Amniotic epithelial cell (primary cell): ENCODE measurements around the gene DNAJC7.

ENCODE experiments used
- DNase-seq: peaks from one replicate; pipeline ENCODE4 v3.0.0-alpha.2; 2010; ENCODE audit warnings: low read depth

The DNAJC7 gene

GRCh38 chr17:41975099-41976083, 41.8 kb downstream of the DNAJC7 start:
- no peak for DNase-seq

GRCh38 chr17:41974658-41975057, 42.6 kb downstream of the DNAJC7 start:
- no peak for DNase-seq

- no peak for DNase-seq
Measured at GRCh38 chr17:41974031-41974430, 43.2 kb downstream of the DNAJC7 start.

- no peak for DNase-seq
Measured at GRCh38 chr17:41973408-41973811, 43.8 kb downstream of the DNAJC7 start.

GRCh38 chr17:41972571-41973407, 44.5 kb downstream of the DNAJC7 start:
- DNase-seq, result no peak

- no peak for DNase-seq
Measured at GRCh38 chr17:41971721-41972523, 45.3 kb downstream of the DNAJC7 start.

- DNase-seq, result no peak
Measured at GRCh38 chr17:41970901-41971331, 46.3 kb downstream of the DNAJC7 start.

- DNase-seq, result no peak
Measured at GRCh38 chr17:41968676-41969075, 48.6 kb downstream of the DNAJC7 start.

GRCh38 chr17:41967921-41968578, 49.2 kb downstream of the DNAJC7 start:
- DNase-seq, result no peak

GRCh38 chr17:41967141-41967920, 49.9 kb downstream of the DNAJC7 start:
- peak; percentile 14 for DNase-seq

- peak; percentile 84 for DNase-seq
Measured at GRCh38 chr17:41966463-41967140, 50.6 kb downstream of the DNAJC7 start, which contains the start of gene CNP. TSS of gene CNP (plus strand) at chr17:41966795. CDS start at chr17:41966885, 90 bp downstream.

- peak; percentile 27 for DNase-seq
Measured at GRCh38 chr17:41965694-41966462, 51.4 kb downstream of the DNAJC7 start.

- DNase-seq, result peak; percentile 37
Measured at GRCh38 chr17:41962768-41963434, 54.3 kb downstream of the DNAJC7 start.

- DNase-seq, result no peak
Measured at GRCh38 chr17:41962111-41962510, 55.1 kb downstream of the DNAJC7 start.

- DNase-seq, result peak; percentile 60
Measured at GRCh38 chr17:41959336-41960095, 57.7 kb downstream of the DNAJC7 start.

- DNase-seq, result peak; percentile 79
Measured at GRCh38 chr17:41959030-41959335, 58.3 kb downstream of the DNAJC7 start.

- no peak for DNase-seq
Measured at GRCh38 chr17:41957869-41958439, 59.3 kb downstream of the DNAJC7 start.
